ENCODE measurements around the gene ADARB1. TPM values are rescaled to one million over a fixed set of nuclear protein-coding genes. Genes with fewer than 3 reads are reported as not detected.

ADARB1 gene
- total RNA-seq, 1 experiment from 2014 or later = 31.9 TPM

GRCh38 chr21:45122432-45123132, 48.2 kb downstream of the ADARB1 start:
- no peak for TF ChIP-seq EZH2 (IDR thresholded peaks at IDR 0.05; ENCODE audit: borderline replicate concordance, low read depth, low read length, poor library complexity, severe bottlenecking)
- TF ChIP-seq, protein P1, sequence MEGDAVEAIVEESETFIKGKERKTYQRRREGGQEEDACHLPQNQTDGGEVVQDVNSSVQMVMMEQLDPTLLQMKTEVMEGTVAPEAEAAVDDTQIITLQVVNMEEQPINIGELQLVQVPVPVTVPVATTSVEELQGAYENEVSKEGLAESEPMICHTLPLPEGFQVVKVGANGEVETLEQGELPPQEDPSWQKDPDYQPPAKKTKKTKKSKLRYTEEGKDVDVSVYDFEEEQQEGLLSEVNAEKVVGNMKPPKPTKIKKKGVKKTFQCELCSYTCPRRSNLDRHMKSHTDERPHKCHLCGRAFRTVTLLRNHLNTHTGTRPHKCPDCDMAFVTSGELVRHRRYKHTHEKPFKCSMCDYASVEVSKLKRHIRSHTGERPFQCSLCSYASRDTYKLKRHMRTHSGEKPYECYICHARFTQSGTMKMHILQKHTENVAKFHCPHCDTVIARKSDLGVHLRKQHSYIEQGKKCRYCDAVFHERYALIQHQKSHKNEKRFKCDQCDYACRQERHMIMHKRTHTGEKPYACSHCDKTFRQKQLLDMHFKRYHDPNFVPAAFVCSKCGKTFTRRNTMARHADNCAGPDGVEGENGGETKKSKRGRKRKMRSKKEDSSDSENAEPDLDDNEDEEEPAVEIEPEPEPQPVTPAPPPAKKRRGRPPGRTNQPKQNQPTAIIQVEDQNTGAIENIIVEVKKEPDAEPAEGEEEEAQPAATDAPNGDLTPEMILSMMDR (conservative IDR thresholded peaks at IDR 0.05; ENCODE audit: low read depth, low read length) = no peak
- Histone ChIP-seq H3K27ac (ENCODE audit: low read depth, low read length, poor library complexity, severe bottlenecking) (no peak overlapping the region), H3K27me3 (replicated peaks; ENCODE audit: insufficient read depth, low read depth, low read length, poor library complexity) (no peaks in the 10 kb centered on the region), H3K36me3 (ENCODE audit: insufficient read depth, low read length, poor library complexity, severe bottlenecking) (no peaks in the 10 kb centered on the region), H3K4me1 (ENCODE audit: insufficient read depth, low read length, poor library complexity, severe bottlenecking) (peaks cover 22% of the 10 kb centered on the region), H3K4me3 (ENCODE audit: low read depth, low read length, poor library complexity, severe bottlenecking) (no peak overlapping the region), H3K9me3 (ENCODE audit: low read depth, low read length, poor library complexity, severe bottlenecking) (peaks cover 5% of the 10 kb centered on the region)
- no TSS peak for BruUV-seq (replicated peaks)
- DNase-seq (ENCODE audit: low spot score) = no peak
- CTCF ChIA-PET = no interaction called here
- intact Hi-C loops (cut with micrococcal nuclease; ENCODE audit: unreplicated experiment) = no loop called here
- POLR2A ChIA-PET (ENCODE audit: low non-redundant PET) = interaction anchor here (0.5 kb wide), 1 partner anchor 56 kb away, joined by 4 read pairs; no protein-coding TSS in a partner anchor

GRCh38 chr21:45123440-45123839, 49.1 kb downstream of the ADARB1 start:
- Histone ChIP-seq H3K27ac (ENCODE audit: low read depth, low read length, poor library complexity, severe bottlenecking) (no peak overlapping the region), H3K4me3 (ENCODE audit: low read depth, low read length, poor library complexity, severe bottlenecking) (no peak overlapping the region), H3K27me3 (replicated peaks; ENCODE audit: insufficient read depth, low read depth, low read length, poor library complexity) (no peaks in the 10 kb centered on the region), H3K4me1 (ENCODE audit: insufficient read depth, low read length, poor library complexity, severe bottlenecking) (peaks cover 26% of the 10 kb centered on the region), H3K36me3 (ENCODE audit: insufficient read depth, low read length, poor library complexity, severe bottlenecking) (no peaks in the 10 kb centered on the region), H3K9me3 (ENCODE audit: low read depth, low read length, poor library complexity, severe bottlenecking) (no peaks in the 10 kb centered on the region)
- DNase-seq (ENCODE audit: low spot score) = no peak
- intact Hi-C loops (cut with micrococcal nuclease; ENCODE audit: unreplicated experiment) = no loop called here
- no TSS peak for BruUV-seq (replicated peaks)
- ChIA-PET POLR2A (ENCODE audit: low non-redundant PET) (no interaction called here), CTCF (no interaction called here)
- TF ChIP-seq, protein P1 (conservative IDR thresholded peaks at IDR 0.05; ENCODE audit: low read depth, low read length) = no peak
- no peak for TF ChIP-seq EZH2 (IDR thresholded peaks at IDR 0.05; ENCODE audit: borderline replicate concordance, low read depth, low read length, poor library complexity, severe bottlenecking)

DNA sequence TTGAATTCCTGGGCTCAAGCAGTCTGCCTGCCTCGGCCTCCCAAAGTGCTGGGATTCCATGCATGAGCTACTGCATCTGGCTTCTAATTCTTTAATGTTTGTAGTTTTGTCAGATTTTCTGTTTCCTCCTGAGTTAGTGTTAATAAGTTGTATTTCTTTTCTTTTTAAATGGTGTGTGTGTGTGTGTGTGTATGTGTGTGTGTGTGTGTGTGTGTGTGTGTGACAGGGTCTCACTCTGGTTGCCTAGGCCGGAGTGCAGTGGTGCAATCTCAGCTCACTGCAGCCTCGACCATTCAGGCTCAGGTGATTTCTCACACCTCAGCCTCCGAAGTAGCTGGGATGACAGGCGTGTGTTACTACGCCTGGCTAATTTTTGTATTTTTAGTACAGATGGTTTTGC, 50.2 kb downstream of the ADARB1 start:
- TF ChIP-seq, protein P1 (conservative IDR thresholded peaks at IDR 0.05; ENCODE audit: low read depth, low read length) = no peak
- TF ChIP-seq EZH2 (IDR thresholded peaks at IDR 0.05; ENCODE audit: borderline replicate concordance, low read depth, low read length, poor library complexity, severe bottlenecking) = no peak
- intact Hi-C loops (cut with micrococcal nuclease; ENCODE audit: unreplicated experiment) = no loop called here

More for the DNA sequence above, 50.2 kb downstream of the ADARB1 start:
- Histone ChIP-seq H3K9me3 (ENCODE audit: low read depth, low read length, poor library complexity, severe bottlenecking) (no peaks in the 10 kb centered on the region), H3K27ac (ENCODE audit: low read depth, low read length, poor library complexity, severe bottlenecking) (no peak overlapping the region), H3K27me3 (replicated peaks; ENCODE audit: insufficient read depth, low read depth, low read length, poor library complexity) (no peaks in the 10 kb centered on the region), H3K4me3 (ENCODE audit: low read depth, low read length, poor library complexity, severe bottlenecking) (no peak overlapping the region), H3K36me3 (ENCODE audit: insufficient read depth, low read length, poor library complexity, severe bottlenecking) (no peaks in the 10 kb centered on the region), H3K4me1 (ENCODE audit: insufficient read depth, low read length, poor library complexity, severe bottlenecking) (peaks cover 36% of the 10 kb centered on the region)
- ChIA-PET CTCF (no interaction called here), POLR2A (ENCODE audit: low non-redundant PET) (no interaction called here)
- DNase-seq (ENCODE audit: low spot score) = no peak
- no TSS peak for BruUV-seq (replicated peaks)
